HL-60 (cell line): ENCODE results near the gene COA5.

Source experiments
- DNase-seq, 2 experiments: peaks; one replicate each; pipeline ENCODE4 v3.0.0-alpha.2; 2010 to 2020; ENCODE audit warnings: low read depth in 1 of 2, low spot score in 1 of 2
- H3K27ac ChIP-seq: fragments of 250-450 bp; sonication (Bioruptor Pico); replicated peaks from 2 replicates; pipeline ENCODE4 v1.5.1; 2020; ENCODE audit warnings: mild to moderate bottlenecking, moderate library complexity
- H3K27me3 ChIP-seq: fragments of 250-450 bp; sonication (Bioruptor Pico); 2 replicates; pipeline ENCODE4 v1.5.1; 2021; ENCODE audit warnings: mild to moderate bottlenecking, moderate library complexity; ENCODE audit not compliant: insufficient read depth, poor library complexity, severe bottlenecking
- H3K4me3 ChIP-seq: replicated peaks from 2 replicates; pipeline ENCODE4 v1.5.1; 2011; ENCODE audit warnings: mild to moderate bottlenecking, control low read depth, low read length; ENCODE audit not compliant: insufficient read depth
- CTCF ChIP-seq: IDR thresholded peaks from one replicate; pipeline ENCODE4 v1.5.1; 2011; ENCODE audit warnings: low read length, control low read depth, inconsistent platforms; ENCODE audit not compliant: insufficient read depth
- GABPA ChIP-seq: IDR thresholded peaks from 2 replicates; pipeline ENCODE4 v1.6.1; 2012; ENCODE audit warnings: low read depth
- POLR2AphosphoS5 ChIP-seq: IDR thresholded peaks from 2 replicates; pipeline ENCODE4 v1.6.1; 2012; ENCODE audit warnings: low read depth
- REST ChIP-seq: IDR thresholded peaks from 2 replicates; pipeline ENCODE4 v1.6.1; 2012; ENCODE audit warnings: low read depth; ENCODE audit not compliant: insufficient replicate concordance
- SPI1 ChIP-seq: IDR thresholded peaks from 2 replicates; pipeline ENCODE4 v1.6.1; 2012; ENCODE audit warnings: low read depth, mild to moderate bottlenecking, borderline replicate concordance

COA5 gene

GRCh38 chr2:98571121-98571701, 37.1 kb downstream of the COA5 start:
- Histone ChIP-seq H3K27me3 (no peaks in the 10 kb centered on the region), H3K4me3 (no peak overlapping the region), H3K27ac (no peak overlapping the region)
- TF ChIP-seq SPI1 (no peak), REST (no peak), POLR2AphosphoS5 (no peak), GABPA (no peak)
- DNase-seq: no peak

GRCh38 chr2:98570356-98570755, 38.0 kb downstream of the COA5 start:
- H3K4me3 ChIP-seq: no peak overlapping the region
- no peaks in the 10 kb centered on the region for H3K27me3 ChIP-seq
- no peak overlapping the region for H3K27ac ChIP-seq
- DNase-seq: no peak
- TF ChIP-seq POLR2AphosphoS5 (no peak), SPI1 (no peak), REST (no peak), GABPA (no peak), CTCF (no peak)

GRCh38 chr2:98569915-98570314, 38.4 kb downstream of the COA5 start:
- no peaks in the 10 kb centered on the region for H3K27me3 ChIP-seq
- no peak overlapping the region for H3K4me3 ChIP-seq
- DNase-seq: no peak
- H3K27ac ChIP-seq: no peak overlapping the region
- TF ChIP-seq GABPA (no peak), REST (no peak), POLR2AphosphoS5 (no peak), SPI1 (no peak), CTCF (no peak)
